Cardiac fibroblast (primary cell): ENCODE results near the gene IL37.
"Not testable (repeated sequence)": the region's sequence is repeated elsewhere in the genome, so short reads cannot be mapped to it uniquely, and the experiment has no call there.

Source experiments
- DNase-seq, 2 donors: peaks; one replicate each; pipeline versions ENCODE4 v3.0.0 to v3.0.0-alpha.2; 2010; ENCODE audit warnings: low read depth in 2 of 2
- H3K4me3 ChIP-seq, 2 donors: replicated peaks in 1 of 2; 1 replicate in 1 of 2; 2 replicates in 1 of 2; pipeline ENCODE4 v1.5.1; 2011; ENCODE audit warnings: low read depth in 2 of 2, low read length in 2 of 2, mild to moderate bottlenecking in 2 of 2, moderate library complexity in 1 of 2
- CTCF ChIP-seq: IDR thresholded peaks from one replicate; pipeline ENCODE4 v1.5.1; 2011; ENCODE audit warnings: low read depth, mild to moderate bottlenecking, low read length, inconsistent platforms

Gene IL37

GRCh38 chr2:112904883-112905282, 6.1 kb upstream of the IL37 start:
- no peak for DNase-seq
- H3K4me3 ChIP-seq = no peak overlapping the region
- no peak for TF ChIP-seq CTCF

GRCh38 chr2:112906276-112906675, 4.7 kb upstream of the IL37 start:
- H3K4me3 ChIP-seq = no peak overlapping the region
- no peak for TF ChIP-seq CTCF
- DNase-seq = no peak

GRCh38 chr2:112907001-112907949, 3.7 kb upstream of the IL37 start:
- TF ChIP-seq CTCF = no peak
- DNase-seq = no peak

GRCh38 chr2:112908559-112908958, 2.4 kb upstream of the IL37 start:
- H3K4me3 ChIP-seq, DNase-seq: not testable (repeated sequence)

More at GRCh38 chr2:112907001-112907949, 3.7 kb upstream of the IL37 start:
- H3K4me3 ChIP-seq = no peak overlapping the region

GRCh38 chr2:112910219-112910618, 746 bp upstream of the IL37 start:
- DNase-seq = no peak
- no peak overlapping the region for H3K4me3 ChIP-seq
- TF ChIP-seq CTCF = no peak

- DNase-seq = no peak
- H3K4me3 ChIP-seq = no peak overlapping the region
- TF ChIP-seq CTCF = no peak
Observed at GRCh38 chr2:112912403-112912802, 1.4 kb downstream of the IL37 start.

GRCh38 chr2:112915300-112916144, 4.6 kb downstream of the IL37 start:
- no peak for DNase-seq
- TF ChIP-seq CTCF = no peak
- no peak overlapping the region for H3K4me3 ChIP-seq
